Tibial nerve (tissue), 4 donors: ENCODE data around the gene KLHL30. TPM values are rescaled to one million over a fixed set of nuclear protein-coding genes. Genes with fewer than 3 reads are reported as not detected.
A peak's percentile ranks its signal among the peaks of the same experiment; 100 is the strongest.

Source experiments
- DNase-seq, 2 donors: peaks; one replicate each; pipeline ENCODE4 v3.0.0-alpha.2; 2019; ENCODE audit warnings: low spot score in 2 of 2
- H3K27ac ChIP-seq, 4 donors: fragments of 200-600 bp; sonication (generic) in 3 of 4; one replicate each; pipeline ENCODE4 v1.5.1; 2017 to 2019; ENCODE audit warnings: mild to moderate bottlenecking in 1 of 4
- H3K27me3 ChIP-seq, 2 donors: fragments of 200-600 bp; sonication (generic) in 1 of 2; one replicate each; pipeline versions ENCODE4 v1.5.1 to v1.6.0; 2017 to 2019
- H3K36me3 ChIP-seq, 3 donors: fragments of 200-600 bp; sonication (generic); one replicate each; pipeline ENCODE4 v1.5.1; 2018 to 2019
- H3K4me1 ChIP-seq, 4 donors: fragments of 200-600 bp; sonication (generic) in 3 of 4; one replicate each; pipeline ENCODE4 v1.5.1; 2017 to 2019
- H3K4me3 ChIP-seq, 4 donors: fragments of 200-600 bp; sonication (generic) in 3 of 4; one replicate each; pipeline ENCODE4 v1.5.1; 2017 to 2019; ENCODE audit warnings: mild to moderate bottlenecking in 1 of 4, moderate library complexity in 1 of 4
- H3K9me3 ChIP-seq, 4 donors: fragments of 200-600 bp; sonication (generic) in 3 of 4; one replicate each; pipeline ENCODE4 v1.5.1; 2017 to 2019
- EP300 ChIP-seq, 2 donors: sonication (generic); formaldehyde crosslinking; IDR thresholded peaks; one replicate each; pipeline ENCODE4 v1.6.1; 2017; ENCODE audit warnings: antibody characterized with exemption in 2 of 2, mild to moderate bottlenecking in 1 of 2
- POLR2A ChIP-seq, 2 donors: fragments of 450-650 bp; IDR thresholded peaks; one replicate each; pipeline ENCODE4 v1.6.1; 2017; ENCODE audit warnings: antibody characterized with exemption in 2 of 2, mild to moderate bottlenecking in 2 of 2, moderate library complexity in 2 of 2
- WGBS, 2 donors: methylation state at CpG; one replicate each; pipeline ENCODE4 v1.1.5; 2018; 5-methylcytosine and 5-hydroxymethylcytosine counted together
- total RNA-seq, 4 donors: library from RNA; depleted of rRNA; stranded (reverse); fragments of >200 nt; gene quantifications; one replicate each; pipeline ENCODE4 v1.1.0, GENCODE V29; 2016
- TF ChIP-seq, protein P1 (sequence below), 5 experiments: fragments of 200-600 bp in 3 of 5; fragments of 450-650 bp in 2 of 5; sonication (generic) in 3 of 5; IDR thresholded peaks; one replicate each; pipeline ENCODE4 v1.5.1; 2016 to 2019; ENCODE audit warnings: antibody characterized with exemption in 5 of 5, mild to moderate bottlenecking in 3 of 5, moderate library complexity in 2 of 5

The KLHL30 gene
- total RNA-seq, 4 donors from 2014 or later = 0.63 to 2.1 (median 1.6) TPM

DNA sequence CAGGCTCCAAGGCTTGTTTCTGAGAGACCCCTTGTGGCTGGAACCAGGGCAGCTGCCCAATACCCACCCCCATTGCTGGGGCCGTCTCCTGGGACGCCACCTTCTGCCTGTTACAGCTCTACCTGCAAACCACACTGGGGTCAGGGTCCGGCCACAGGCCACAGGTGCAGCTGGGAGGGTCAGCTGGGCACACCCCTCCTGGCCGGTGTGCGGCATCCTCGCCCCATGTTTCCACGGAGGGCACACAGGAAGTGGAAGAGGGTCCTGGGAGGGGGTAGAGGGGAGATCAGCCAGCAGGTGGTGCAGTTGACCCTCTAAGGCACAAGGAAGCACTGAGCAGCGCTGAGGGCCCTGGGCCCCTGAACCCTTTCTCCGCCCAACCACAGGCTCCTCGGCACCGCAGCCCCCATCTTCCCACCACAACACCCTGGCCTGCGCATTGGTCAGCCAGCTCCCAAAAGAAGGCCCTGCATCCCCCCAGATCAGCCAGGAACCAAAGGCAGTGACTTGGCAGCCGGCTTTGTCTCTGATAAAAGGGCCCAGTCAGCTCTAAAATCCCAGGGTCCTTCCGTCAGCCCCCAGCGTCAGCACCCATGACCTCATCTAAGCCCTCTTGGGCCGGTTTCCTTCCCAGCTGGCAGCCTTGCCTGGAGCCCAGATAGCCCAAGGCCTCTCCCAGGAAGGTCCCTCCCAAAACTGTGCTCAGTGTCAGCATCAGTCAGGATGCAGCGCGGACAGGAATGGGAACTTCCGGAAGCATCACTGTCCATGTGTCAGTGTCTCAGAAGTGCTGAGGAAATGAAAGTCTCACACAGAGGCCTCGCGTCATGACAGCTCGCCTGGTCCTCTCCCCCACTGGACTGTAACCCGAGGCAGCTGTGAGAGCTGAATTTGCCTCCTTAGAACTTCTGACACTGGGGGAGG is 22.0 kb downstream of the KLHL30 start:
- TF ChIP-seq, protein P1, sequence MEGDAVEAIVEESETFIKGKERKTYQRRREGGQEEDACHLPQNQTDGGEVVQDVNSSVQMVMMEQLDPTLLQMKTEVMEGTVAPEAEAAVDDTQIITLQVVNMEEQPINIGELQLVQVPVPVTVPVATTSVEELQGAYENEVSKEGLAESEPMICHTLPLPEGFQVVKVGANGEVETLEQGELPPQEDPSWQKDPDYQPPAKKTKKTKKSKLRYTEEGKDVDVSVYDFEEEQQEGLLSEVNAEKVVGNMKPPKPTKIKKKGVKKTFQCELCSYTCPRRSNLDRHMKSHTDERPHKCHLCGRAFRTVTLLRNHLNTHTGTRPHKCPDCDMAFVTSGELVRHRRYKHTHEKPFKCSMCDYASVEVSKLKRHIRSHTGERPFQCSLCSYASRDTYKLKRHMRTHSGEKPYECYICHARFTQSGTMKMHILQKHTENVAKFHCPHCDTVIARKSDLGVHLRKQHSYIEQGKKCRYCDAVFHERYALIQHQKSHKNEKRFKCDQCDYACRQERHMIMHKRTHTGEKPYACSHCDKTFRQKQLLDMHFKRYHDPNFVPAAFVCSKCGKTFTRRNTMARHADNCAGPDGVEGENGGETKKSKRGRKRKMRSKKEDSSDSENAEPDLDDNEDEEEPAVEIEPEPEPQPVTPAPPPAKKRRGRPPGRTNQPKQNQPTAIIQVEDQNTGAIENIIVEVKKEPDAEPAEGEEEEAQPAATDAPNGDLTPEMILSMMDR (IDR thresholded peaks at IDR 0.05) = peak in 1 of 5 experiments; percentile 29
- TF ChIP-seq EP300 (IDR thresholded peaks at IDR 0.05) (no peak), POLR2A (IDR thresholded peaks at IDR 0.05) (no peak)
- Histone ChIP-seq H3K9me3 (no peaks in the 10 kb centered on the region), H3K4me1 (peaks cover 0 to 37% (median 10%) of the 10 kb centered on the region in 4 donors), H3K27ac (no peak overlapping the region), H3K36me3 (no peaks in the 10 kb centered on the region), H3K4me3 (no peak overlapping the region), H3K27me3 (peaks cover 0 to 55% of the 10 kb centered on the region in 2 donors)
- DNase-seq = no peak
- 57 to 59% methylated on average over 12 to 19 of the region's 23 CpGs for WGBS, 2 donors

DNA sequence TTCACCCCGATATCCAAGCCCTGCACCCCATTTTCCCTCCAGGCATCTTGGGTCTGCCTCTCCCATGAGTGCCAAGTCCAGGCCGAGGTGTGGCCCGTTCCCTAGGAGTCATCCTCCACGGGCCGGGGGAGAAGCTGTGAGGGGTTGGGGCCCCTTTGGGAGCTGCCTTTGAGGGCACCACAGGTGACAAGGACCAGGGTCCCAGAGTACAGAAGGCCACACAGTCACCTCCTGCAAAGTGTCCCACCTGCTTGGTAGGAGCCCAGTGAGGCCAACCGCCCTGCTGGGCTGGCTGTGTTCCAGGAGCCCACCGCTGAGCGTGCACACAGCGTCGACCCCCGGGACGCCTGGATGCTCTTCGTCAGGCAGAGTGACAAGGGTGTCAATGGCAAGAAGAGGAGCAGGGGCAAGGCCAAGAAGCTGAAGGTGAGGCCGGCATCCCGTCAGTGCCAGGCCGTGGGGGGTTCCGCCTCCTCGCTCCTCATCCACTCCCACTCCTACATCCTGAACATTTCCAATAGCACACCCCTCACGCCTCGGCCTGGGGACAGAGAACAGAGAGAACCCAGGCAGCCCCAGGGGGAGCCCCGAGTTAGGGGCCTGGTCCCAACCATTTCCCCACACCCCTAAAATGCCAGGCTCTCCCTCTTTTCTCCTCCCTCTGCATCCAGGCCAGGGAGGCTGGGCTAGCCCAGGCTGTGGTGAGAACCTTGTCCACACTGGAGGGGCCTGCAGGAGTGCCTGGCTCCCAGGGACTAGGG is 23.0 kb downstream of the KLHL30 start:
- peaks cover 0 to 55% of the 10 kb centered on the region in 2 donors for H3K27me3 ChIP-seq
- TF ChIP-seq POLR2A (IDR thresholded peaks at IDR 0.05) (no peak), EP300 (IDR thresholded peaks at IDR 0.05) (no peak)
- TF ChIP-seq, protein P1 (IDR thresholded peaks at IDR 0.05) = no peak
- H3K36me3 ChIP-seq = peaks cover 0 to 2% (median 0%) of the 10 kb centered on the region in 3 donors
- no peak overlapping the region for H3K27ac ChIP-seq
- DNase-seq = no peak
- WGBS, 2 donors = 88 to 93% methylated on average over 17 of the region's 21 CpGs
- no peak overlapping the region for H3K4me3 ChIP-seq
- H3K9me3 ChIP-seq = no peaks in the 10 kb centered on the region
- peaks cover 0 to 37% (median 10%) of the 10 kb centered on the region in 4 donors for H3K4me1 ChIP-seq

DNA sequence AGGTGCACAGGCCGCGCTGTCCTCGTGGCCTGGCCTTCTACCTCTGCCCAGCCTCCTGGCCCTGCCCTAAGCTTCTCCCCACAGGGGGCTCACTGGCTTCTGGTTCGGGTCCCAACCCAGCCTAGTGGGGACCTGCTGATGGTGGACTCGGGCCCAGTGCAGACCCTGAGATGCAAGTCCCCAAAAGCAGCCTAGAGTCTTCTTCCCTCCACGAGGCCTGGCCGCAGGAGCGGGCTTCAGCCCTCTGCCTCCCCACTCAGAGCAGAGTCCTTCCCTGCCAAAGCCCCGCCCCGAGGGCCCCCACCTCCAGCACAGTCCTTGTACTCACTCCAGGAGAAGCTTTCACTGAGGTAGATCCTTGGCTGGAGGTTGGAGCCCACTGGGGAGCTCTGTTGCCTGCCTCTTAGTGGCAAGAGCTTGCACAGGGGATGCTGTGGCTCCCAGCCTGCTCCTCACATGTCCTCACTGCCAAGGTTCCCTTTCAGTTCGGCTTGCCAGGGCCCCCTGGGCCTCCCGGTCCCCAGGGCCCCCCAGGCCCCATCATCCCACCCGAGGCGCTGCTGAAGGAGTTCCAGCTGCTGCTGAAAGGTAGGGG is 23.9 kb downstream of the KLHL30 start:
- no peak for DNase-seq
- 83 to 96% methylated on average over 8 to 12 of the region's 14 CpGs for WGBS, 2 donors
- Histone ChIP-seq H3K36me3 (peaks cover 0 to 11% (median 0%) of the 10 kb centered on the region in 3 donors), H3K4me1 (peaks cover 0 to 40% (median 10%) of the 10 kb centered on the region in 4 donors), H3K27me3 (peaks cover 0 to 55% of the 10 kb centered on the region in 2 donors), H3K27ac (no peak overlapping the region), H3K9me3 (no peaks in the 10 kb centered on the region), H3K4me3 (no peak overlapping the region)
- no peak for TF ChIP-seq EP300 (IDR thresholded peaks at IDR 0.05)
- TF ChIP-seq, protein P1 (IDR thresholded peaks at IDR 0.05) = no peak
- TF ChIP-seq POLR2A (IDR thresholded peaks at IDR 0.05) = no peak

DNA sequence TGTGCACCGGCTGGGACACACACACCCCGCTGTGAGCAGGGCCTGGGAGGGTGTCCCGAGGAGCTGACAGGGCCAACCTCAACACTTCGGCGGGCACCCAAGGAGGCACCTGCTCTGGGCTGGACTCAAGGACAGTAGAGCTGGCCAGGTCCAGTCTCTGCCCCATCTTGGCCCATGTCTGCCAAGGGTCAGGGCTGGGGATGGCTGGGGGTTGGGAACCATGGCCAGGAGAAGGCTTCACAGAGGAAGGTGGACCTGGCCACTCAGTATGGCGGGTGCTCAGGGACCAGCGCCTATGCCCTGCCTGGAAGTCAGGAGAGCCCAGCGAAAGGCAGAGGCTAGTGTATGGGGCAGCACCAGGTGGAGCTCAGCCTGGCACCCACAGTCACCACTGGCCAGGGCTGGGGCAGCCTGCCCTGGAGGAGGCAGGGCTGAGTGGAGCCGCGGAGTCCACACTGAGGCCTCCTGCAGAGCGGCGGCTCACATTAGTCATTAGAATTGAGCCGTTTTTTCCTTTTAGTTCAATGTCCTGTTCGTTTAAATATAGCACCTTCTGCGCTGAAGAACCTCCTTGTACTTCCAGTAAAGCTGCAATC is 24.5 kb downstream of the KLHL30 start:
- WGBS, 2 donors = 64 to 74% methylated on average over 10 to 14 of the region's 15 CpGs
- no peak for TF ChIP-seq POLR2A (IDR thresholded peaks at IDR 0.05)
- TF ChIP-seq, protein P1 (IDR thresholded peaks at IDR 0.05) = no peak
- TF ChIP-seq EP300 (IDR thresholded peaks at IDR 0.05) = no peak
- no peak overlapping the region for H3K27ac ChIP-seq
- H3K36me3 ChIP-seq = peaks cover 0 to 17% (median 0%) of the 10 kb centered on the region in 3 donors
- no peaks in the 10 kb centered on the region for H3K9me3 ChIP-seq
- no peak overlapping the region for H3K4me3 ChIP-seq
- H3K4me1 ChIP-seq = peaks cover 0 to 40% (median 10%) of the 10 kb centered on the region in 4 donors
- peaks cover 0 to 53% of the 10 kb centered on the region in 2 donors for H3K27me3 ChIP-seq
- no peak for DNase-seq
